Fibroblast of pulmonary artery (primary cell): Measurements from ENCODE around the gene HMG20A.

Experiments used
- DNase-seq: peaks from one replicate; pipeline ENCODE4 v3.0.0-alpha.2; 2010; ENCODE audit warnings: low read depth
- H3K4me3 ChIP-seq: replicated peaks from 2 replicates; pipeline ENCODE4 v1.5.1; 2011; ENCODE audit warnings: low read depth, mild to moderate bottlenecking, control low read depth, low read length, moderate library complexity
- TF ChIP-seq, protein P1 (sequence below): IDR thresholded peaks from 2 replicates; pipeline ENCODE4 v1.5.1; 2011; ENCODE audit warnings: mild to moderate bottlenecking, control low read depth, low read length, inconsistent platforms; ENCODE audit errors: missing control alignments

HMG20A gene

DNA sequence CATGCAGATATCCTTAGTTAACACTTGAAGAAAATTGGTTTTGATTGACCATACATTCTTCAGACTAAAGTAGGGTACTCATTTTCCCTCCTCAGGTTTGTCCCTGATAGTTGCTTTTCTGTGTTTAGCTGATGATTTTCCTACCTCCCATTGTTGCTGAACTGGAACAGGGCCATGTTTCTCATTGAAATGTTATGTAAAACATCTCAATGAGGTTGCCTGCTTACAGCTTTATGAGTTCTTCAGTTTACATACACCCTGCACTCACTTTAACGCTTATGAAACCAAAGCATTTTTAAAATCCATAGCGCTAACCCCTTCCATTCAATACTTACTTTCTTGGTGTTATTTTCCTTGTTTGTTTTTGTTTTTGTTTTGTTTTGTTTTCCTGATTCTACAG lies 61.9 kb downstream of the HMG20A start:
- peak; percentile 85 for DNase-seq
- H3K4me3 ChIP-seq = no peak overlapping the region
- TF ChIP-seq, protein P1, sequence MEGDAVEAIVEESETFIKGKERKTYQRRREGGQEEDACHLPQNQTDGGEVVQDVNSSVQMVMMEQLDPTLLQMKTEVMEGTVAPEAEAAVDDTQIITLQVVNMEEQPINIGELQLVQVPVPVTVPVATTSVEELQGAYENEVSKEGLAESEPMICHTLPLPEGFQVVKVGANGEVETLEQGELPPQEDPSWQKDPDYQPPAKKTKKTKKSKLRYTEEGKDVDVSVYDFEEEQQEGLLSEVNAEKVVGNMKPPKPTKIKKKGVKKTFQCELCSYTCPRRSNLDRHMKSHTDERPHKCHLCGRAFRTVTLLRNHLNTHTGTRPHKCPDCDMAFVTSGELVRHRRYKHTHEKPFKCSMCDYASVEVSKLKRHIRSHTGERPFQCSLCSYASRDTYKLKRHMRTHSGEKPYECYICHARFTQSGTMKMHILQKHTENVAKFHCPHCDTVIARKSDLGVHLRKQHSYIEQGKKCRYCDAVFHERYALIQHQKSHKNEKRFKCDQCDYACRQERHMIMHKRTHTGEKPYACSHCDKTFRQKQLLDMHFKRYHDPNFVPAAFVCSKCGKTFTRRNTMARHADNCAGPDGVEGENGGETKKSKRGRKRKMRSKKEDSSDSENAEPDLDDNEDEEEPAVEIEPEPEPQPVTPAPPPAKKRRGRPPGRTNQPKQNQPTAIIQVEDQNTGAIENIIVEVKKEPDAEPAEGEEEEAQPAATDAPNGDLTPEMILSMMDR = no peak

DNA sequence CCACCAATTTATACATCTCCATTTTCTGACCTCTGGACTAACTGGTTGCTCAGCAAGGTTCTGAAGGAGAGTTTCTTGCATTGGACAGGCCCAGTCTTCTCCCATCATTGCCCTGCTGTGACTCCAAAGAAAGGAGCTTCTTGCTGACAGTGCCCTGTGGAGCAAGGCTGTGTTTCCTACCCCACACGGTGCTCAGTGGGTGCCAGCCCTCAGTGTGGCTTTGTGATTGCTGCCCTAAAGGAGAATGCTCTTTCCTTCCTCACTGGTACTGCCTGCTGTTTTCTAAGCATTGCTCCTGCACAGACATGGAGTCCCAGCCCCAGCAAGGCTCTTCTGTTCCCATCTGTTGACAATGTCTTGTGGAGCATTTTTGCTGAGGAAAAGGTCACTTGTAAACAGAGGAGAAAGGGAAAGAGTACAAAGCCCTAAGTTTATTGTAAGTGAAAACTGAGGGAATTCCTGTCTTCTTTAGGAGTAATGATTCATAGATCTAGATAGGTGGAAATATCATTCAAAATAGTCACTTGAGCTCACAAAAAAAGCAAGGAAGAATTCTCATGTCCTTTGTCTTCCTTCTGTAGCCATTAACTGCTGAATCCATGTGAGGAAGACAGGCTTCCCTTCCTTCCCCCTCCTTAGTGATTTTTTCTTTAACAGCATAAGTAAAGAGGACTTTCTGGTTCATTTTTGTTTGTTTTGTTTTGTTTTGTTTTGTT lies 62.9 kb downstream of the HMG20A start:
- TF ChIP-seq, protein P1 = no peak
- no peak for DNase-seq
- no peak overlapping the region for H3K4me3 ChIP-seq

DNA sequence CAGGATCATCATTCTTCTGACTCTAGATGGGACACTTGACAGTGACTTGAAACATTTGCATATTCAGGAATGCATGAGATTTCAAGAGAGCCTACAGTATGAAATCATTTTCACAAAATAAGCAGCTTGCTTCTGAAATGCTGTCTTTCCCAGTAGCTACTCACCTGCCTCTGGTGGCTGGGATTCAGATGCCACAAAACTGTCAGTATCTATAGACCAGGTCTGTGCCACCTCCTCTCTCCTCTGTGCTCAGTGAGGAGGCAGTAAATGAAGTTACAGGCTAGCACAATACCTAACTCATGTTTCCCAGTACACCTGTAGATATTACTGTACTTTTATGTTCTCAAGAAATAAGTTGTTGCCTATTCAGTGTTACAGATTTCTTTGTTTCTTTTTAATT lies 64.3 kb downstream of the HMG20A start:
- TF ChIP-seq, protein P1 = no peak
- H3K4me3 ChIP-seq = no peak overlapping the region
- no peak for DNase-seq

DNA sequence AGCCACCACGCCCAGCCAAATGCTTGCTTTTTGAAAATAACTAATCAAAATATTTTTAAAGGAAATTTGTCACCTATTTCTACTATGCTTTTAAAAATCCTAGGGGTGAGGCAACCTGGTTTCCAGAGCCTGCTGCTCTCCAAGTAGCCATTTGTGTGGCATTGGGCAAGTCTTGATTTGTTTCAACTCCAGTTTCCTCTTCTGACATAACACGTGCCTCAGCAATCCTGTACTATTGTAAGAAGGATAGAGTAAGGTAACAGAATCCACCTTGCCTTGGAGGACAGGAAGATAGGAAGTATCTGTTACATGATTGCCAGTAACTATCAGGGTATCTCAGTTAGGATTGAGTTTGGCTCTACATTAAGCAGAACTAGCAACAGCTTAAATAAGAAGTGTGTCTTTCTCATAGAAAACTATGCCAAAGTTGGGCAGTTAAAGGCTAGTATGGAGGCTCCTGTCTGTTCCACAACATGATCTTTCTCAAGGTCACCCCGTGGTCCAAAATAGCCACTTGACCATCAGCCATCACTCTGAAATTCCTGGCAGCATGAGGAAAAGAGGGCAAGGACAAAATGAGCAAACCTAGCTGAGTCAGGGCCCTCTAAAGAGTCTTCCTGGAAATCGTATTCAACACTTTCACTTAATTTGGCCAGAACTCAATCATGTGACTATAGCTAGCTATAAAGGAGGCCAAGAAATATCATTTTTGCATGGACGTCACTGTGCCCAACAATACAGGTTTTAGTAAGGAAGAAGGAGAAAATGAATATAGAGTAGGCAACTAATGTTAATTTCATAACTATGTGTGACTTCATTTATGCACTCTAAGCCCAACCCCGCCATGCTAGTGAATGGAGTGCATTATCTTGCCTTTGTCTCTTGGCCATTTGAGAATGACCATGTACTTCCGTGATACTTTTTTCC lies 66.1 kb downstream of the HMG20A start:
- H3K4me3 ChIP-seq = no peak overlapping the region
- TF ChIP-seq, protein P1 = no peak
- peak; percentile 33 for DNase-seq

DNA sequence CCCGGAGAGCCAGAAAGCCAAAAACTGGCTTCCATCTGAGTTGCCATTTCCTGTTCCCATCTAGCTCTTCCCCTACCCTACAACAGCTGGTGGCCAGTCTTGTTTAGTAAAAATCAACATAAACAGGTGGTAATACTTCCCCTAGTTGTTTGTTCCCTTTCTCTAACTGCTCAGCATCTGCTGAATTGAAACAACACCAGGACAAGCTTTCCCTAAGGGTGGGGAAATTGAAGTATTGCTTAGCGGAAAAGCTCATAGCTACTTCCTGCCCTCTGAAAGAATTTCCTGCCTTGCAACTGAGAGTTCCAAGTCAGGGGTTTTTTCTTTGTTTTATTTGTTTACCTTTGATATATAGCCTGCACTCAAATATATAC lies 66.8 kb downstream of the HMG20A start:
- no peak overlapping the region for H3K4me3 ChIP-seq
- TF ChIP-seq, protein P1 = no peak
- DNase-seq = peak; percentile 35

DNA sequence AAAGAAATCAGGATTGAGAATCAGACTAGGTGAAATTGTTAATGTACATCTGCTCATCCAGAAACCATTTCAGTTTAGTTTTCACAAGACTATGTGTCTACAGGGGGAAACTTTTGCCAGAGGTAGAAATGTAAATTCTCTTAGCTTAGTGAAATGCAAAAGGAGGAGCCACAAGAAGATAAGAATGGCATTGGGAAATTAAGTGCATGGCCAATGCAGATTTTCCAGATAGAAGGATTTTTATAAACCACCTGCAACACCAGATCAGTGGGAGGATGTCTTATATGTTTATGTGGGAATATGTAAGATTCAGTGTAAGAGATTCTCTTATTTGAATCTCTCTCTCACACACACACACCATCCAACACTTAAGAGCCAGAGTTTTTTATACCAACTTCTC lies 67.2 kb downstream of the HMG20A start:
- no peak for DNase-seq
- H3K4me3 ChIP-seq = no peak overlapping the region
- TF ChIP-seq, protein P1 = no peak
